ENCODE results near the gene ZNF846. TPM values are rescaled to one million over a fixed set of nuclear protein-coding genes. Genes with fewer than 3 reads are reported as not detected.

Gene ZNF846
- polyA plus RNA-seq, 1 of the 3 experiments (the other 2 are of a cell fraction) = 6.7 TPM

- no peak for TF ChIP-seq CTCF (IDR thresholded peaks at IDR 0.05)
- TF ChIP-seq, protein P1, sequence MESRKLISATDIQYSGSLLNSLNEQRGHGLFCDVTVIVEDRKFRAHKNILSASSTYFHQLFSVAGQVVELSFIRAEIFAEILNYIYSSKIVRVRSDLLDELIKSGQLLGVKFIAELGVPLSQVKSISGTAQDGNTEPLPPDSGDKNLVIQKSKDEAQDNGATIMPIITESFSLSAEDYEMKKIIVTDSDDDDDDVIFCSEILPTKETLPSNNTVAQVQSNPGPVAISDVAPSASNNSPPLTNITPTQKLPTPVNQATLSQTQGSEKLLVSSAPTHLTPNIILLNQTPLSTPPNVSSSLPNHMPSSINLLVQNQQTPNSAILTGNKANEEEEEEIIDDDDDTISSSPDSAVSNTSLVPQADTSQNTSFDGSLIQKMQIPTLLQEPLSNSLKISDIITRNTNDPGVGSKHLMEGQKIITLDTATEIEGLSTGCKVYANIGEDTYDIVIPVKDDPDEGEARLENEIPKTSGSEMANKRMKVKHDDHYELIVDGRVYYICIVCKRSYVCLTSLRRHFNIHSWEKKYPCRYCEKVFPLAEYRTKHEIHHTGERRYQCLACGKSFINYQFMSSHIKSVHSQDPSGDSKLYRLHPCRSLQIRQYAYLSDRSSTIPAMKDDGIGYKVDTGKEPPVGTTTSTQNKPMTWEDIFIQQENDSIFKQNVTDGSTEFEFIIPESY (IDR thresholded peaks at IDR 0.05; ENCODE audit: borderline replicate concordance, low read depth) = peak; percentile 56; the same call in 1 of the 2 replicates
- no peak for TF ChIP-seq RXRA (IDR thresholded peaks at IDR 0.05; ENCODE audit: borderline replicate concordance, low read depth)
- no peak for TF ChIP-seq YY1 (IDR thresholded peaks at IDR 0.05; ENCODE audit: low read depth)
- peak; percentile 56 for TF ChIP-seq MXI1 (IDR thresholded peaks at IDR 0.05; ENCODE audit: low read depth, low read length)
- TF ChIP-seq, protein P2, sequence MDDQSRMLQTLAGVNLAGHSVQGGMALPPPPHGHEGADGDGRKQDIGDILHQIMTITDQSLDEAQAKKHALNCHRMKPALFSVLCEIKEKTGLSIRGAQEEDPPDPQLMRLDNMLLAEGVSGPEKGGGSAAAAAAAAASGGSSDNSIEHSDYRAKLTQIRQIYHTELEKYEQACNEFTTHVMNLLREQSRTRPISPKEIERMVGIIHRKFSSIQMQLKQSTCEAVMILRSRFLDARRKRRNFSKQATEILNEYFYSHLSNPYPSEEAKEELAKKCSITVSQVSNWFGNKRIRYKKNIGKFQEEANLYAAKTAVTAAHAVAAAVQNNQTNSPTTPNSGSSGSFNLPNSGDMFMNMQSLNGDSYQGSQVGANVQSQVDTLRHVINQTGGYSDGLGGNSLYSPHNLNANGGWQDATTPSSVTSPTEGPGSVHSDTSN (IDR thresholded peaks at IDR 0.05) = 0 out of 2 replicates have a peak, but pooled peaks have one; percentile 14
- TF ChIP-seq TCF12 (IDR thresholded peaks at IDR 0.05) = peak; percentile 44
- TF ChIP-seq RAD21 (IDR thresholded peaks at IDR 0.05; ENCODE audit: low read length) = no peak; the same call in 1 of the 2 replicates
Observed at GRCh38 chr19:9768175-9769112, at the start of gene ZNF846 (continued).

GRCh38 chr19:9818175-9818733 lies 49.7 kb upstream of the ZNF846 start:
- peak overlapping the region; percentile 86 to 97 for H3K4me3 ChIP-seq (ENCODE audit: low read depth in 2 of 2, low read length in 1 of 2)
- ChIA-PET CTCF (no interaction called here), POLR2A (no interaction called here)
- H3K27ac ChIP-seq (ENCODE audit: low read depth in 2 of 2, low read length in 1 of 2) = peak overlapping the region; percentile 93 to 98
- H3F3A ChIP-seq (replicated peaks; ENCODE audit: insufficient read depth) = peaks cover 10% of the 10 kb centered on the region
- H3K4me2 ChIP-seq = peak overlapping the region; percentile 98
- H2AFZ ChIP-seq (ENCODE audit: low read depth) = peak overlapping the region; percentile 86
- no peak for TF ChIP-seq POLR2AphosphoS5 (IDR thresholded peaks at IDR 0.05; ENCODE audit: low read depth, low read length)
- TF ChIP-seq GABPA (IDR thresholded peaks at IDR 0.05; ENCODE audit: low read depth) = no peak
- TF ChIP-seq RFX5 (IDR thresholded peaks at IDR 0.05; ENCODE audit: low read length) = no peak
- no peak for TF ChIP-seq SMC3 (IDR thresholded peaks at IDR 0.05; ENCODE audit: low read depth, low read length)
- TF ChIP-seq REST (IDR thresholded peaks at IDR 0.05; ENCODE audit: low read depth, low read length) = no peak
- TF ChIP-seq FOSL2 (IDR thresholded peaks at IDR 0.05; ENCODE audit: borderline replicate concordance, low read depth) = no peak
- peaks cover 0 to 22% of the 10 kb centered on the region in 2 experiments for H3K36me3 ChIP-seq (replicated peaks in 1 of 2; ENCODE audit: control insufficient read depth in 1 of 2, insufficient read depth in 2 of 2, low read length in 1 of 2)
- H3K9me2 ChIP-seq = no peaks in the 10 kb centered on the region
- 22% methylated on average over 8 of the region's 39 CpGs for WGBS (ENCODE audit: low lambda C conversion rate)
- H3K27me3 ChIP-seq (ENCODE audit: insufficient read depth) = no peaks in the 10 kb centered on the region
- H3K4me1 ChIP-seq (ENCODE audit: control insufficient read depth in 1 of 2, insufficient read depth in 2 of 2, low read depth in 1 of 2, low read length in 1 of 2) = peaks cover 0 to 9% of the 10 kb centered on the region in 2 experiments; a peak in 1 of 4 replicates
- DNase-seq = no peak
- no peaks in the 10 kb centered on the region for H3K9me3 ChIP-seq
- H3K9ac ChIP-seq = peak overlapping the region; percentile 89
- no peaks in the 10 kb centered on the region for H4K20me1 ChIP-seq (ENCODE audit: insufficient read depth)
- peaks cover 54% of the 10 kb centered on the region for H3K79me2 ChIP-seq (ENCODE audit: insufficient read depth)

Data from SK-N-SH (cell line).